Activated T-helper 2 cell treated with anti-CD3 and anti-CD28 coated beads, Interferon-gamma antibody, Interleukin-2, Interleukin-4, amounts not matched to agents 10 μg/mL and 5 μg/mL and 100 μg/mL, durations not matched to agents 14 hours and 24 hours and 36 hours (primary cell): ENCODE data around the gene GPR160. TPM values are rescaled to one million over a fixed set of nuclear protein-coding genes. Genes with fewer than 3 reads are reported as not detected.

Experiments used
- DNase-seq: peaks from one replicate; pipeline ENCODE4 v3.0.0; 2021; ENCODE audit warnings: low spot score
- H3K27ac Mint-ChIP-seq: one replicate; pipeline ENCODE4 v1.8.0; 2021; ENCODE audit warnings: mixed read lengths
- H3K27me3 Mint-ChIP-seq: one replicate; pipeline ENCODE4 v1.8.0; 2021; ENCODE audit warnings: low read depth, mixed read lengths
- H3K36me3 Mint-ChIP-seq: one replicate; pipeline ENCODE4 v1.8.0; 2021; ENCODE audit warnings: low read depth, mixed read lengths
- H3K4me1 Mint-ChIP-seq: one replicate; pipeline ENCODE4 v1.8.0; 2021; ENCODE audit warnings: low read depth, mixed read lengths
- H3K4me3 Mint-ChIP-seq: one replicate; pipeline ENCODE4 v1.8.0; 2021; ENCODE audit warnings: low read depth, mild to moderate bottlenecking, moderate library complexity, mixed read lengths
- H3K9me3 Mint-ChIP-seq: one replicate; pipeline ENCODE4 v1.8.0; 2021; ENCODE audit warnings: mixed read lengths
- intact Hi-C: fragments of 100-400 bp; cut with micrococcal nuclease; formaldehyde crosslinking; loops from one replicate; pipeline ENCODE4 v1.15.1; 2023
- total RNA-seq: library from RNA; stranded (reverse); gene quantifications from 2 replicates; pipeline ENCODE4 v1.2.3, GENCODE V29; 2022

Gene GPR160
- total RNA-seq, 1 donor from 2014 or later: 9.6 TPM

DNA sequence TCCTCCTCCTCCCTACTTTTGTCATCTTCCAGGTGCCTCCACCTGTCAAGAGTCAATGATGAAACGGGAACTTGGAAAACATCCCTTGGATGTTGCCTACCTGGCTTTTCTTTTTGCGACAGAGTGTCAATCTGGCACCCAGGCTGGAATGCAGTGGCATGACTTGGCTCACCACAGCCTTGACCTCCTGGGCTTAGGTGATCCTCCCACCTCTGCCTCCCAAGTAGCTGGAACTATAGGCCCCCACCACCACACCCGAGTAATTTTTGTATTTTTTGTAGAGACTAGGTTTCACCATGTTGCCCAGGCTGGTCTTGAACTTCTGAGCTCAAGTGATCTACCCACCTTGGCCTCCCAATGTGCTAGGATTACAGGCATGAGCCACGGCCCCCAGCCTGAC, 42.8 kb downstream of the GPR160 start:
- Mint-ChIP-seq H3K27me3 (no peaks in the 10 kb centered on the region), H3K36me3 (peaks cover 31% of the 10 kb centered on the region), H3K27ac (peak overlapping the region; percentile 5), H3K9me3 (no peaks in the 10 kb centered on the region), H3K4me3 (no peak overlapping the region), H3K4me1 (peaks cover 13% of the 10 kb centered on the region)
- intact Hi-C loops: no loop called here
- no peak for DNase-seq

- intact Hi-C loops: no loop called here
- no peak for DNase-seq
- Mint-ChIP-seq H3K4me1 (peaks cover 13% of the 10 kb centered on the region), H3K27ac (no peak overlapping the region), H3K4me3 (no peak overlapping the region), H3K9me3 (no peaks in the 10 kb centered on the region), H3K36me3 (peaks cover 34% of the 10 kb centered on the region), H3K27me3 (no peaks in the 10 kb centered on the region)
Measured at GRCh38 chr3:170081079-170081741, 43.4 kb downstream of the GPR160 start.

GRCh38 chr3:170083343-170083742, 45.5 kb downstream of the GPR160 start:
- no peaks in the 10 kb centered on the region for H3K9me3 Mint-ChIP-seq
- intact Hi-C loops: no loop called here
- peaks cover 37% of the 10 kb centered on the region for H3K36me3 Mint-ChIP-seq
- no peak overlapping the region for H3K4me3 Mint-ChIP-seq
- no peak overlapping the region for H3K27ac Mint-ChIP-seq
- DNase-seq: no peak
- no peaks in the 10 kb centered on the region for H3K27me3 Mint-ChIP-seq
- H3K4me1 Mint-ChIP-seq: peaks cover 9% of the 10 kb centered on the region

DNA sequence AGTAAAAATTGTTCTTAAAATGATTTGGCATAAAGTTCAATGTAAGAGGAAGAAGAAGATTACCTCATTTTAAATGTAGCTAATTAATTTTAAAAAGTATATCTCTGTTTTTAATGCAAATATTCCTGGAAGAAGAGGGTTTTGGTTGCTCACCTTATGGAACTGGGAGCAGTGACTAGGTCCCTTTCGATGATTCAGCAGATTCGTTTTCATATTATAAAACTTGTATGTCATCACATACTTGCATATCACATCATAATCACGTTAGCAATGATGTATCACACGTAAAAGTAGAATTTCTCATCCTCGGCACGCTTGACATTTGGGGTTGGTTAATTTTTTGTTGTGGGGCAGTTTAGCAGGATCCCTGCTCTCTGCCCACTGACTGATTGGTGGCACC, 47.6 kb downstream of the GPR160 start:
- Mint-ChIP-seq H3K9me3 (no peaks in the 10 kb centered on the region), H3K4me3 (no peak overlapping the region), H3K27ac (no peak overlapping the region), H3K36me3 (peaks cover 45% of the 10 kb centered on the region), H3K4me1 (peaks cover under 1% of the 10 kb centered on the region), H3K27me3 (no peaks in the 10 kb centered on the region)
- no peak for DNase-seq
- intact Hi-C loops: loop anchor here (5.0 kb wide), 1 partner anchor 48 kb away; the partner anchor contains the start of gene GPR160

DNA sequence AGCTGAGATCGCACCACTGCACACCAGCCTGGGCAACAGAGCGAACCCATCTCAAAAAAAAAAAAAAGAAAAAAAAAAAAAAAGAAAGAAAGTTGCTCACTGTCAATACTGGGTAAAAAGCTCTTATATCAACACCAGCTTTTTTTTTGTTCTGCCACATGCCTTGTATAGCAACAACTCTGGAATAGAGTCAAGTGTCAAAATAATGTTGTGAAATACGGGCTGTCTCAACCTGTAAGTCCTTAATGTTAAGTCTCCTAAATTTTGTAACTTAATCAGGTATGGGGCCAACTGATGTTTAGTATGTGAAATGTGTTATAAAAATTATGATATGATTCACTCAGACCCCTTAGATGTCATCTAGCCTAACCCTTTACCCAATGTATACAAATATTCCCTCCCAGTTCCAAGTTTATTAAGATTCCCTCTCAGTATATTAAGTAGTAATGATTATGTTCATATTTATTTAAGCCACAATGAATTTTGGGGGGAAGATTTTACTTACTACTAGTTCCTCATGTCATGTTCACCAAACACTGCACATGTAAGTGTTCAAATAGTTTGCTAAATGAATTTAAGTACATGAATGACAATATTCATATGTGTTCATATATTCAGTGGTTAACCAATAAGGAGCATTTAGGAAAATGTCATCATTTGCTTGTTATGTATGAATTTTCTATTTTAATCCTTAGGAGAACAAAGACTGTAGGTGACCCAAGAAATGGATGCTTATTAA, 52.2 kb downstream of the GPR160 start:
- Mint-ChIP-seq H3K9me3 (no peaks in the 10 kb centered on the region), H3K4me1 (peaks cover 5% of the 10 kb centered on the region), H3K4me3 (no peak overlapping the region), H3K36me3 (peaks cover 57% of the 10 kb centered on the region), H3K27me3 (no peaks in the 10 kb centered on the region), H3K27ac (no peak overlapping the region)
- intact Hi-C loops: loop anchor here (5.0 kb wide), 1 partner anchor 53 kb away; the partner anchor contains the start of gene GPR160
- DNase-seq: no peak

DNA sequence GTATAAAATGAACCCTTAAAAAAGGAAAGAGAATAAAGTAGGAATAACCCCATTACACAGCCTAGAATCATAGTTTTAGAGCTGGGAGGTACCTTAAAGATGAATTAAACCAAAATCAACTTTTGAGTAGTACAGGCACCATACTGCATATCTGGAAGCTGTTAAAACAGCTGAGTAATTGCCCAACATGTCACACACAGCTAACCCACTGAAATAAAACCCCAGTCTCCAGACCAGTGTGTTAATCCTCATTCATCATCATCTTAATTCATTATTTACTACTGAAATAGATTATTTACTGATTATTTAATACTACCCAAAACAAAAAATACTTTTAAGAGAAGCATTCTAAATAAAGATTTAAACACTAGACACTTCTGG, 52.8 kb downstream of the GPR160 start:
- DNase-seq: no peak
- Mint-ChIP-seq H3K27me3 (no peaks in the 10 kb centered on the region), H3K27ac (no peak overlapping the region), H3K4me1 (peaks cover 5% of the 10 kb centered on the region), H3K36me3 (peaks cover 57% of the 10 kb centered on the region), H3K4me3 (no peak overlapping the region), H3K9me3 (no peaks in the 10 kb centered on the region)
- intact Hi-C loops: no loop called here

GRCh38 chr3:170092907-170093306, 55.1 kb downstream of the GPR160 start:
- intact Hi-C loops: no loop called here
- Mint-ChIP-seq H3K4me1 (peaks cover 5% of the 10 kb centered on the region), H3K36me3 (peaks cover 69% of the 10 kb centered on the region), H3K4me3 (no peak overlapping the region), H3K27me3 (no peaks in the 10 kb centered on the region), H3K9me3 (no peaks in the 10 kb centered on the region), H3K27ac (no peak overlapping the region)
- DNase-seq: no peak

- intact Hi-C loops: no loop called here
- no peaks in the 10 kb centered on the region for H3K27me3 Mint-ChIP-seq
- no peak overlapping the region for H3K4me3 Mint-ChIP-seq
- H3K4me1 Mint-ChIP-seq: peaks cover 10% of the 10 kb centered on the region
- H3K36me3 Mint-ChIP-seq: peaks cover 77% of the 10 kb centered on the region
- H3K27ac Mint-ChIP-seq: no peak overlapping the region
- H3K9me3 Mint-ChIP-seq: no peaks in the 10 kb centered on the region
- no peak for DNase-seq
Measured at GRCh38 chr3:170095771-170096170, 58.0 kb downstream of the GPR160 start.

- Mint-ChIP-seq H3K27me3 (no peaks in the 10 kb centered on the region), H3K9me3 (no peaks in the 10 kb centered on the region), H3K36me3 (peaks cover 76% of the 10 kb centered on the region), H3K4me3 (no peak overlapping the region), H3K27ac (no peak overlapping the region), H3K4me1 (peaks cover 7% of the 10 kb centered on the region)
- intact Hi-C loops: no loop called here
- DNase-seq: no peak
Measured at GRCh38 chr3:170096342-170096741, 58.5 kb downstream of the GPR160 start.

- intact Hi-C loops: no loop called here
- Mint-ChIP-seq H3K4me3 (no peak overlapping the region), H3K27ac (peak overlapping the region; percentile 71)
Measured at GRCh38 chr3:170098753-170099152, 61.0 kb downstream of the GPR160 start.

GRCh38 chr3:170100944-170101343, 63.1 kb downstream of the GPR160 start:
- Mint-ChIP-seq H3K36me3 (peaks cover 69% of the 10 kb centered on the region), H3K4me1 (peaks cover 7% of the 10 kb centered on the region), H3K27me3 (no peaks in the 10 kb centered on the region), H3K27ac (no peak overlapping the region), H3K9me3 (no peaks in the 10 kb centered on the region), H3K4me3 (no peak overlapping the region)
- no peak for DNase-seq
- intact Hi-C loops: no loop called here

More at GRCh38 chr3:170098753-170099152, 61.0 kb downstream of the GPR160 start:
- Mint-ChIP-seq H3K27me3 (no peaks in the 10 kb centered on the region), H3K4me1 (peaks cover 9% of the 10 kb centered on the region), H3K9me3 (no peaks in the 10 kb centered on the region), H3K36me3 (peaks cover 77% of the 10 kb centered on the region)
- no peak for DNase-seq

GRCh38 chr3:170102431-170102830, 64.6 kb downstream of the GPR160 start:
- Mint-ChIP-seq H3K9me3 (no peaks in the 10 kb centered on the region), H3K4me3 (no peak overlapping the region), H3K36me3 (peaks cover 63% of the 10 kb centered on the region), H3K4me1 (peaks cover 7% of the 10 kb centered on the region), H3K27me3 (no peaks in the 10 kb centered on the region), H3K27ac (no peak overlapping the region)
- intact Hi-C loops: no loop called here
- DNase-seq: no peak

- intact Hi-C loops: no loop called here
- Mint-ChIP-seq H3K36me3 (peaks cover 56% of the 10 kb centered on the region), H3K27me3 (no peaks in the 10 kb centered on the region), H3K4me3 (no peak overlapping the region), H3K27ac (no peak overlapping the region), H3K4me1 (peaks cover 13% of the 10 kb centered on the region), H3K9me3 (no peaks in the 10 kb centered on the region)
- no peak for DNase-seq
Measured at GRCh38 chr3:170107941-170108340, 70.1 kb downstream of the GPR160 start.
